GM19025 (cell line): ENCODE measurements around the gene SLC2A14.
"Not testable (repeated sequence)": the region's sequence is repeated elsewhere in the genome, so short reads cannot be mapped to it uniquely, and the experiment has no call there.

Experiments
- ATAC-seq: cut with Tn5 transposase; IDR thresholded peaks from one replicate; pipeline ENCODE4 v1.9.1; 2021; ENCODE audit warnings: mild to moderate bottlenecking, low read depth, moderate library complexity; ENCODE audit not compliant: unreplicated experiment

SLC2A14 gene

GRCh38 chr12:7877420-7877819 lies 4.7 kb upstream of the SLC2A14 start:
- ATAC-seq, result no peak

- no peak for ATAC-seq
These were observed 2.4 kb downstream of the SLC2A14 start for GRCh38 chr12:7870335-7870734.

GRCh38 chr12:7869137-7869536 lies 3.6 kb downstream of the SLC2A14 start:
- ATAC-seq, result no peak

GRCh38 chr12:7868391-7868790 lies 4.3 kb downstream of the SLC2A14 start:
- ATAC-seq, result no peak

- ATAC-seq, result no peak
These were observed 8.0 kb downstream of the SLC2A14 start for GRCh38 chr12:7864601-7865150.

- not testable (repeated sequence) for ATAC-seq
These were observed 9.8 kb downstream of the SLC2A14 start for GRCh38 chr12:7862814-7863348.

- ATAC-seq, result not testable (repeated sequence)
These were observed 10.4 kb downstream of the SLC2A14 start for GRCh38 chr12:7862301-7862700.

- no peak for ATAC-seq
These were observed 13.2 kb downstream of the SLC2A14 start for GRCh38 chr12:7859552-7859951.

- no peak for ATAC-seq
These were observed 14.7 kb downstream of the SLC2A14 start for GRCh38 chr12:7857971-7858370.

- no peak for ATAC-seq
These were observed 16.2 kb downstream of the SLC2A14 start for GRCh38 chr12:7856516-7856915.

GRCh38 chr12:7853557-7853956 lies 19.2 kb downstream of the SLC2A14 start:
- ATAC-seq, result no peak

- not testable (repeated sequence) for ATAC-seq
These were observed 21.1 kb downstream of the SLC2A14 start for GRCh38 chr12:7851622-7852081.

GRCh38 chr12:7850099-7850498 lies 22.6 kb downstream of the SLC2A14 start:
- ATAC-seq, result not testable (repeated sequence)

- ATAC-seq, result not testable (repeated sequence)
These were observed 24.7 kb downstream of the SLC2A14 start for GRCh38 chr12:7848098-7848422.

GRCh38 chr12:7847226-7848097 lies 25.3 kb downstream of the SLC2A14 start:
- ATAC-seq, result not testable (repeated sequence)

- ATAC-seq, result no peak
These were observed 28.6 kb downstream of the SLC2A14 start for GRCh38 chr12:7844116-7844515.

- ATAC-seq, result not testable (repeated sequence)
These were observed 29.1 kb downstream of the SLC2A14 start for GRCh38 chr12:7843583-7843982.

GRCh38 chr12:7843149-7843548 lies 29.6 kb downstream of the SLC2A14 start:
- not testable (repeated sequence) for ATAC-seq

GRCh38 chr12:7842444-7842843 lies 30.3 kb downstream of the SLC2A14 start:
- not testable (repeated sequence) for ATAC-seq

- not testable (repeated sequence) for ATAC-seq
These were observed 32.9 kb downstream of the SLC2A14 start for GRCh38 chr12:7839848-7840247.

GRCh38 chr12:7839226-7839625 lies 33.5 kb downstream of the SLC2A14 start:
- not testable (repeated sequence) for ATAC-seq

- no peak for ATAC-seq
These were observed 35.3 kb downstream of the SLC2A14 start for GRCh38 chr12:7837366-7837765.
